Head of caudate nucleus (tissue), 42 donors: ENCODE data around the gene DNM2.
"Not testable (repeated sequence)": the region's sequence is repeated elsewhere in the genome, so short reads cannot be mapped to it uniquely, and the experiment has no call there.

ENCODE experiments used
- DNase-seq, 42 donors: peaks; one replicate each; pipeline versions ENCODE4 v3.0.0 to v3.0.0-alpha.2; 2020 to 2021; ENCODE audit warnings: mixed read lengths in 7 of 42
- intact Hi-C: fragments of 100-400 bp; cut with DNase I; formaldehyde crosslinking; loops from one replicate; pipeline ENCODE4 v1.15.0; 2022

The DNM2 gene

GRCh38 chr19:10717356-10718204 is at the start of gene DNM2:
Gene DNM2 (plus strand): TSS chr19:10718079. CDS start chr19:10718243, 164 bp downstream.
- intact Hi-C loops = loop anchor here (2.0 to 10.0 kb wide), 3 partner anchors 51 to 147 kb away; partner anchors contain the start of gene TMED1
- DNase-seq = peak; percentile 98 to 100 (median 99)

- intact Hi-C loops = no loop called here
- no peak for DNase-seq
These were observed 48.6 kb upstream of the DNM2 start for GRCh38 chr19:10669246-10669645.

GRCh38 chr19:10670182-10670581 is 47.7 kb upstream of the DNM2 start:
- no peak for DNase-seq
- intact Hi-C loops = no loop called here

GRCh38 chr19:10670876-10671804 is 46.7 kb upstream of the DNM2 start:
- no peak for DNase-seq
- intact Hi-C loops = no loop called here

GRCh38 chr19:10671922-10672321 is 46.0 kb upstream of the DNM2 start:
- intact Hi-C loops = not testable (repeated sequence)

GRCh38 chr19:10675214-10675613 is 42.7 kb upstream of the DNM2 start:
- DNase-seq, intact Hi-C loops: not testable (repeated sequence)

More at GRCh38 chr19:10671922-10672321, 46.0 kb upstream of the DNM2 start:
- DNase-seq = not testable (repeated sequence)

GRCh38 chr19:10677751-10678150 is 40.1 kb upstream of the DNM2 start:
- intact Hi-C loops = no loop called here

GRCh38 chr19:10678813-10679212 is 39.1 kb upstream of the DNM2 start:
- no peak for DNase-seq
- intact Hi-C loops = no loop called here

More at GRCh38 chr19:10677751-10678150, 40.1 kb upstream of the DNM2 start:
- no peak for DNase-seq

GRCh38 chr19:10679743-10680142 is 38.1 kb upstream of the DNM2 start:
- no peak for DNase-seq
- intact Hi-C loops = no loop called here

- no peak for DNase-seq
- intact Hi-C loops = no loop called here
These were observed 37.2 kb upstream of the DNM2 start for GRCh38 chr19:10680545-10681135.

GRCh38 chr19:10681658-10682057 is 36.2 kb upstream of the DNM2 start:
- no peak for DNase-seq

GRCh38 chr19:10682397-10683063 is 35.3 kb upstream of the DNM2 start:
- no peak for DNase-seq
- intact Hi-C loops = no loop called here

More at GRCh38 chr19:10681658-10682057, 36.2 kb upstream of the DNM2 start:
- intact Hi-C loops = no loop called here

- intact Hi-C loops = no loop called here
- peak in 13 of 42 donors; percentile 15 to 57 (median 30) for DNase-seq
These were observed 34.8 kb upstream of the DNM2 start for GRCh38 chr19:10683064-10683426.

- intact Hi-C loops = no loop called here
- DNase-seq = peak in 1 of 42 donors; percentile 23
These were observed 34.3 kb upstream of the DNM2 start for GRCh38 chr19:10683582-10683981.

- DNase-seq = peak in 31 of 42 donors; percentile 14 to 72 (median 41)
- intact Hi-C loops = no loop called here
These were observed 32.7 kb upstream of the DNM2 start for GRCh38 chr19:10685210-10685609.

- DNase-seq = peak in 1 of 42 donors; percentile 11
- intact Hi-C loops = no loop called here
These were observed 31.7 kb upstream of the DNM2 start for GRCh38 chr19:10686193-10686592.

- intact Hi-C loops = no loop called here
- DNase-seq = peak; percentile 32 to 91 (median 78)
These were observed 31.0 kb upstream of the DNM2 start for GRCh38 chr19:10686661-10687517.
